Islet of Langerhans (tissue), 1 donor: ENCODE data around the gene DNAJC4.

ENCODE experiments used
- FAIRE-seq: peaks from one replicate; lab custom pipeline; 2011; peaks lifted over from hg19 to GRCh38; lab: Jason Lieb, UNC

Gene DNAJC4, protein sequence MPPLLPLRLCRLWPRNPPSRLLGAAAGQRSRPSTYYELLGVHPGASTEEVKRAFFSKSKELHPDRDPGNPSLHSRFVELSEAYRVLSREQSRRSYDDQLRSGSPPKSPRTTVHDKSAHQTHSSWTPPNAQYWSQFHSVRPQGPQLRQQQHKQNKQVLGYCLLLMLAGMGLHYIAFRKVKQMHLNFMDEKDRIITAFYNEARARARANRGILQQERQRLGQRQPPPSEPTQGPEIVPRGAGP

DNA sequence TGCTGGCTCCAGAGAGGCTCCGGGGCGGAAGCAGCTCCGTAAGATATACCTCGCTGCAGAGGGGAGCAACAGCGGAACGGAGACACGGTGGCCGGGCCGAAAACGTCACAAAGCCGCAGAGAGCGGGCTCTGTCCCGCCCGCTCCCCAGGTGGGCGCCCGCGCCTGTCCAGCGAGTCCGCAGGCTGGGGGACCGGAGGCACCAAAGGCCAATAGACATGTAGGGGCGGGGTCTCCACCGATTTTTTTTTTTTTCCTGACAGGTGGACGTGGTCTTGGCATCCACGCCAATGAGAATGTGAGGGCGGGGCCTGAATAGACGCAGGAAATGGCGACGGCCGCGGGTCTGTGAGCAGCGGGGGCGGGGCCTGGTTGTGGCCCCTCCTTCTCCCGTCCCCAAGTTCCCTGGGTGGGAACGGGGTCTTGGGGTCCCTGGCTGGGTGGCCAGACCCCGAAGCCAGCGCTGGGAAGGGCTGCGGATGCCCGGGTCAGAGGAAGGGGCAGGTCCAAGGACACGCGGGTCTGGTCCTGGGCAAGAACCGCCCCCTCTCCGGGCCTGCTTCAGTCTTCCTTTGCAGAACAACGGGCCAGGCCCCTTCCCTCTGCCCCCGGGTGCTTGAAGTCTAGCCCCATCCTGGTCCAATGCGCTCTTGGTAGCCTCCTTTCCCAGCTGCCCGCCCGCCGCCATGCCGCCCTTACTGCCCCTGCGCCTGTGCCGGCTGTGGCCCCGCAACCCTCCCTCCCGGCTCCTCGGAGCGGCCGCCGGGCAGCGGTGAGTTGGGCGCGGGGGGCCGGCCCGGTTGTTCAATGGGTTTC, at the start of gene DNAJC4:
Gene DNAJC4 (plus strand): TSS at position 378 of the 814 bp plus-strand sequence. CDS start 307 bp downstream, at position 685.
- FAIRE-seq: no peak

DNA sequence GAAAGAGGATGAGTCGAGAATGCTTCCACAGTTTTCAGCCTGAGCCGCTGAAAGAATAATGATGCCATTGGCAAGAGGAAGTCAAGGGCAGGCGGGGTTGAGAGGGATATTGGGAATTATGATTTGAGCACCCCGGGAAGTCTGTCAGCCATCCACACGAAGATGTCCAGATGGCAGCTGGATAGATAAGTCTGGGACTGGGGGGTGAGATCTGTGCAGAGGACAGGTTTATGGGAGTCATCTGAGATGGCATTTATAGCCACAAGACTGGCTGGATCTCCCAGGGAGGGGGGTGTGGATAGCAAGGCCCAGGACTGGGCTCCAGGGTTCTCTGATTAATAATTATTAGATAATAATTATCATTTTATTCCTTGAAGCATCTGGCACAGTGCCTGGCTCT, 49.5 kb upstream of the DNAJC4 start:
- no peak for FAIRE-seq

DNA sequence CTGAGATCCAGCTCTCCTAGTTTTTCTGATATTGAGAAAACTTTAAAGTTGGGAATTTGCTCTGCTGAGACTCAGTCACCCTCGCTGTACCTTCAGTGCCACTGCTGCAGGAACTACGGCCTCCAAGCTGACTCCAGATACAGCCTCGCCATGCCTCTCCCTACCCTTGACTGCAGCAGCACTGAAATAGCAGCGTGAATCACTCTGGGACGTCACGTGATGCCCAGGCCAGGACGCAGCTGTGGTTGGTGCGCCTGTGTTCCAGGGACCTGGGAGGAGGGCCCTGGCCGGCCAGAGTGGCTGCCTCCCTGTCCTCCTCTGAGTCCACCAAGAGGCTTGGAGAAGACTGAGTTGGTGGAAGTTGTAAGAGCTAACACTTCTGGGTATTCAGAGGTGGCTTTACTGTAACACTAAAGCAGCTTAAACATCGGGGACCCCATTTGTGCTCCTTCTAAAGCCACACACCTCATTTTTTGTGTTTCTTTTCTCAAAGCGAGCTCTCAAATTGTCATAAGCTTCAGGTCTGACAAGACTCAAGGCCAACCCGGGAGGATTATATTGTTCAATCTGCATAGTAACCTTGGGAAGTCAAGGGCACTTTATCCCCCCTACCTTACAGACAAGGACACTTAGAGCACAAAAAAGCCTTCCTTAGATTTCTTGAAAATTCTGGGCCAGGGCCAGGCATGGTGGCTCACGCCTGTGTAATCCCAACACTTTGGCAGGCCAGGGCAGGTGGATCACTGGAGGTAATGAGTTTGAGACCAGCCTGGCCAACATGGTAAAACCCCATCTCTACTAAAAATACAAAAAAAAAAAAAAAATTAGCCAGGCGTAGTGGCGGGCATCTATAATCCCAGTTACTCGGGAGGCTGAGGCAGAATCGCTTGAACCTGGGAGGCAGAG, 48.6 kb upstream of the DNAJC4 start:
- no peak for FAIRE-seq

DNA sequence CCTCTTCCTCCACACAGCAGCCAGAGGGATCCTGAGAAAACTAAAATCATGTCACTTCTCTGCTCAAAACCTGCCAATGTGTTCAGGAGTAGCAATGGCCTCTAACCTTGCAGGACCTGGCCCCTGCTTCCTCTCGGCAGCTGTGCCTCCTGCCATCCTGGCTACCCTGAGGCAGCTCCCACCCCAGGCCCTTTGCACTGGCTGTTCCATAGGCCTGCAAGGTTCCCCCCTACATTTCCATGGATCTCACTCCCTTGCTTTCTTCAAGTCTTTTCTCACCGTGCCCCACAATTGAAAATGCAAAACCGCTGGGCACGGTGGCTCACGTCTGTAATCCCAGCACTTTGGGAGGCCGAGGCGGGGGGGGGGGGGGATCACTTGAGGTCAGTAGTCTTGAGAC, 46.5 kb upstream of the DNAJC4 start:
- no peak for FAIRE-seq

DNA sequence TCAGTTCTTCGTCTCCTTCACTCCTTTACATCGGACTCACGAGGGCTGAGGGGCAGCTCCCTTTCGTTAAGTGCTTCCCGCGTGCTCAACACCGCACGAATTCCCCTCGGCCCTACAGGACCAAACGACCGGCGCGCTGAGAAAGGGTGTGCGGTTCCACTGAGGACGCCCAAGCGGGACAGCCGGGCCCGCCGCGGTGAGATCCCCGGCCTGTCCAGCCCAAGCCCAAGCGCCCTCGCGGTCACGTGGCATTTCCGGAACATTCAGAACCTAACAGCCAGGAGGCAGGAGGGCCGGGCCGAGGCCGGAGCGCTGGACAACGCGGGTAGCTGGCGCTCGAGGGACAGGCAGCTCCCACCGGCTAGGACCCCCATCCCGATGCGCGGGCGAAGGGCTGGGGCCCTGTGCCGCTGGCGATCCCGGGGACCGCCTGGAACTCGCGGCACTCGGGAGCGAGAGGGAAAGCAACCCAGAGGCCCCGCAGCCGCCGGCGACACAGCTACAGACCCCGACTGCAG, 45.1 kb upstream of the DNAJC4 start:
- no peak for FAIRE-seq

DNA sequence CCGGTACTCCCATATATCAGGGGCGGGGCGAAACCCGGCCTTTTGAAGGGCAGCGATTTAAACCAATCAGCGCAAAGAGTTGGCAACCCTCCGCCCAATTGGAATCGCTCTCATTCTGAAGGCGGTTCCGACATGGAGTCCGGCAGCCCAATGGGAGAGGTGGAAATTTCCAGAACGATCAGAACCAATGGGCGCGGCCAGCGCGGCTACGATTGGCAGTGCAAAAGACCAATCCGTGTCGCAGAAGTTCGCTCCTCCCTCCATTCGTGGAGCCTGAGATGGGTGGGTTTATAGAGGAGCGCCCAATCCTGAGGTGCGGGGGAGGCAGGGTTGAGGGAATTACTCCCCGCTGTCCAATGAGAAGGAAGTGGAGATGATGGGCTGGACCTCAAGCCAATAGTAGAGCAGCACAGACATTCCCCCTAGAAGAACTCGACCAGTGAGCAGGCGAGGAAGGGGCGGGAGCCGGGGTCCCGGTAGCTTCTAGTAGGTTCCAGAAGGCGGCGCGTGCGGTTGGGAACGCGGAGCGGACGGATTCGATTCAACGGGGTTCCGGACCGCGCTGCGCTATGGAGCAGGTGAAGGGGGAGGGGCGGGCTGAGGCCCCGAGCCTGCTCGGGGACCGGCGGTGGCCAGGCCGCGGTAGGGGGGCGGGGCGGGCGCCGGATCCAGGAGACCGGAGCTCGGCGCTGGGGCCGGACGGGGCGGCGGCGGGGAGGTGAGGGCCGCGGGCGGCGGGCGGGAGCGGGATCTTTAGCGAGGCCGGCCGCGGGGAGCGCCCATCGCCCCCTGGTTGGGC, 44.5 kb upstream of the DNAJC4 start, which contains the start of gene STIP1:
Gene STIP1 (plus strand): TSS at position 479 of the 799 bp plus-strand sequence. CDS start 91 bp downstream, at position 570.
- peak; percentile 93 for FAIRE-seq

DNA sequence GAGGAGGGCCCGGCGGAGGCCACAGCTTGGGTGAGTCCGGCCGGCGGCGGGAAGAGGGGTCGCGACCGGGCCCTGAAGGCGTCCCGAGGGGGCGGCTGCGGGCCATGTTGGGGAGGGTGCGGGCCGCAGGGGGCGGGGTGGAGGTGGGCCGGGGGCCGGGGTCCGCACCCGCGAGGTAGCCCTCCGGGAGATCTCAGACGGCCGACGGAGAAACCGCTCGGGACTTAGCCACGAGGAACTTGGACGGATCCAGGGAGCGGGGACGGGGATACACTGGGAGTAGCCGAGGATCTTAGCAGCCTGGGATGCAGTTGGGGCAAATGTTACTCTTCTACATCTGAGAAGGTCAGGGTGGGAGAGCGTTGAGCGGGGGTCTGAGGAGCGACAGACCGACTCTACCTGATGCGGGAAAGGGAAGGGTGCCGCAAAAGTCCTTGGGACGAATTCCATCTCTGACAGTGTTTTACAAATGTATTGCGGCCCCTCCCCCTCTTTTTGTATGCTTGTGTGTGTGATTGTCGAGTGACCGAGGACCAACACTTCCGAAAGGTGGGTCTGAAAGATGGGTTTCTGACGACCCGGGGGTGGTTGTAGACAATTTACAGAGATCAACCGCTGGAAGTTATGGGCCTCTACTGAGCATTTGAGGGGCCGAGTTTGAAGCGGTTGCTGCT, 43.7 kb upstream of the DNAJC4 start:
- FAIRE-seq: no peak

DNA sequence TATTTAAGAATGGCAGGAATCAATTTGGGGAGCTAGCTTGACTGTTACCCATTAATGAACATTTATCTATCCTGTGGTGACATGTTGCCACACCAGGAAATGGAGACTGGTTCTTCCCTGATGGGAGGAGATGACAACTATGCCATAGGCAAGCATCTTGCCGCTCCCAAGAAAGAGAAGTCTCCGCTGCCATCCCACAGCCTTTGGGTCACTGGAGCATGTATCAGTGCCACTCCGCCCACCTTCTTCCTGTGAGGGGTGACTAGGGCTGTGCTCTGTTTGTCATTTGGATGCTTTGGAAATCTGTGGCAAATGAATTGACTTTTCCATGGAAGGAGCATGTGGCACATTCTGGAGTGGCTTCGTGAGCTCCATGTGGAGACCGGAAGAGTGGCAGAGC, 37.9 kb upstream of the DNAJC4 start:
- no peak for FAIRE-seq

DNA sequence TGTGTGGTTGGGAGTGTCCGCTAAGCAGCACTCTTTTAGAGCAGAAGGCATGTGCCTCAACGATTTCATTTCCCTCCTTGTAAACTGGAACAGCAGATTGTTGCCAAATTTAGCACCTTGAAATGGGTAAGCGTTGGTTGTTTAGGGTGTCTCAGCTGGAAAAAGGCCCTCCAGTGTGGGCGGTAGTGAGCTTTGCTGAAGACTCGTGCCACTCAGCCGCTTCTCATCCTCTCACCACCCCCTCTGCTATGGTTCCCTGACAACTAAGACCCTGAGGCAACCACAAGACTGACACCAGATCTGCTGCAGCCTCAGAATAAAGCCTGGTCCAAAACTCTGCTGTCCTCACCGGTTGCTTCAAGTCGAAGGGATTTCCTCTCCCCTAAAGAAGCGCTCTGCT, 33.7 kb upstream of the DNAJC4 start:
- FAIRE-seq: no peak

DNA sequence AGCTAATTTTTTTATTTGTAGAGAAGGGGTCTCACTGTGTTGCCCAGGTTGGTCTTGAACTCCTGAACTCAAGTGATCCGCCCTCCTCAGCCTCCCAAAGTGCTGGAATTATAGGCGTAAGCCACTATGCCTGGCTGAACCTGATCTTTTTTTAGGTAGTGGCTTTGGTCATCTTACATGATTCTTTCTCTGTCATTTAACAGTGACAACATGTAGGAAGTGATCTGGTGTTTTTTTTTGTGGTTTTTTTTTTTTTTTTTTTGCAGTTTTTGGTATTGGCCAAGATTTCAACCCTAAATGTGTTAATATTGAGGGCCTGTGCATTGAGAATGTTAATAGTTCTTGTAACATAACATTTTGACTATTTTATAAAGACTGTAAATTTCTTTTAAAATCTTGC, 31.8 kb upstream of the DNAJC4 start:
- no peak for FAIRE-seq

DNA sequence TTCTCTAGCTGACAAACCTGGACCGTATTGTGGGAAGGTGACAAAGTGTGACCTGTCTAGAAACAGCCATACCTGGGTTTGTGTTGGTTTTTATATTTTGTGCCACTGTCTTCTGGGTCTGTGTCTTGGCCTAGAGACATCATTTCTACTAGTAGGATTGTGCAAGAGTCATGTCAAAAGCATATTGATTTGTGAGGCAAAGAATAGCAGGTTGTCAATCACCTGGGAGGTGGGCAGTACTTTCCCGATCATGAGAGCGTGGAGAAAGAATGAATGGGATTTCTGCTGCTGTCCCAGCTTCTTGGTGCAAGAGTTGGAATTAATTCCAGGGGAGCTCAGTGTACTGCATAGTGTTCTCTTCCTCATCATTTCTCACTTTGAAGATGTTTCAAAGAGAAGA, 28.8 kb upstream of the DNAJC4 start:
- no peak for FAIRE-seq

DNA sequence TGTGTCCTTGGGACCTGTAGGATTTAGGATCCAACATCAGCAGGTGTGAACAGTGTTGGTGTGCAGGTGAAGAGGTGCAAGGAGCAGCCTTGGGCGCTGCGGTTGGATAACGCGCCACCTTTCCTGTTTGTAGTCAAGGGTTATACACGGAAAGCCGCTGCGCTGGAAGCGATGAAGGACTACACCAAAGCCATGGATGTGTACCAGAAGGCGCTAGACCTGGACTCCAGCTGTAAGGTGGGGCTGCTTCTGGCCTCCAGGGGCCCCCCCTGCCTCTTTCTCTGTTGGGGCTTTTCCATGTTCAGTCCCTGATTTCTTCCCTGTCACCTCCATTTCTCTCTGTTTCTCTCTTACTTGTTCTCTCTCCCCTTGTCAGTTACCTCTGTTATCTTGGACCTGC, 27.4 kb upstream of the DNAJC4 start:
- FAIRE-seq: no peak

DNA sequence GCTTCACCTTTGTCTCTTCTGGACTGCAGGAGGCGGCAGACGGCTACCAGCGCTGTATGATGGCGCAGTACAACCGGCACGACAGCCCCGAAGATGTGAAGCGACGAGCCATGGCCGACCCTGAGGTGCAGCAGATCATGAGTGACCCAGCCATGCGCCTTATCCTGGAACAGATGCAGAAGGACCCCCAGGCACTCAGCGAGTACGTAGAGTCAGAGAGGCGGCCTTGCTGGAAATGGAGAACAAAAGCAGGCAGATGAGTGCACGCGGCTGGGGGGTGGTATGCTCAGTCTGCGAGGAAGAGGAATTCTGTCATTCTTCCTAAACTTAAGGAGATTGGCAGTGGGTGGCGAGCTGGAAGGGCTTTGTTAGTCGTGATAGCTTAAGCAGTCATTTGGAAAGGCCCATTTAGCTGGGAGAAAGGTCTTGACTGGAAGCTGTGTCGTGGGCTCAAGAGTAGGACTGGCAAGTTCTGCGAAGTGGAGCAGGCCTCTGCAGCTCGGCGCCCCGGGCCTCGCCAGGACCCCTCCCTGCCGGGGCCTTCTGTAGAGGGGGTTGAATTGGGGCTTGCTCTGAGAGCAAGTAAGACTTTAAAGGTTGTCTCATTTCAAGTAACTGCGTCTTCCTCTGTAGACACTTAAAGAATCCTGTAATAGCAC, 26.8 kb upstream of the DNAJC4 start:
- FAIRE-seq: no peak

DNA sequence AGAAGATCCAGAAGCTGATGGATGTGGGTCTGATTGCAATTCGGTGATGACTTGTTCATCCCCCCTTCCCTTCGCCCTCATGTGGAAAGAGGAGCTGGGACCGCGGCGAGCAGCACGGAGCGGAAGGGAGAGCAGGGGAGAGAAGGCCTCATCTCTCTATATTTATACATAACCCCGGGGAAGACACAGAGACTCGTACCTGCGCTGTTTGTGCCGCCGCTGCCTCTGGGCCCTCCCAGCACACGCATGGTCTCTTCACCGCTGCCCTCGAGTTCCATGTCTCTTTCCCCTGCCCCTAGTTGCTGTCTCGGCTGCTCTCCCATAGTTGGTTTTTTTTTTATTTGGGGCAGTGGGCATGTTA, 26.3 kb upstream of the DNAJC4 start:
- no peak for FAIRE-seq

DNA sequence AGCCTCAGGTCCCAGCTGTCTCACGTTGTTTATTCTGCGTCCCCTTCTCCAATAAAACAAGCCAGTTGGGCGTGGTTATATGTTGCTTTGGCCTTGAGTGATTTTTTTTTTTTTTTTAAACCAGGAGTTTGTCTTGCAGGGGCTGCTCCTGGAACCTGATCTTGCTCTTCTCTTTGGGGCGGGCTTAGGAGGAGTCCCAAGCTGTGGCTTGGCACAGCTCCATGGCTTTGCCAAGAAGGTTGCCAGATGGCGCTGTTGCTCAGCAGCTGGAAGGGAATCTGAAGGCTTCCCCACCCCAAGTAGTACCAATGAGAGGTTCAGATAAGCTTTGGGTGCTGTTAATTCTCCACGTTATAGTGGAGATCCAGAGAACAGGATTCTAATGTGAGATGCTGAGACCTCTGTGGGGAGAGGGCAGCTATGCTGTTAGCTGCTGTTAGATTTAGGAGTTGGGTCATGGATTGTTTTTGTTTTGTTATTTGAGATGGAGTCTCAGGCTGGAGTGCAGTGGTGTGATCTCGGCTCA, 25.8 kb upstream of the DNAJC4 start:
- FAIRE-seq: no peak

DNA sequence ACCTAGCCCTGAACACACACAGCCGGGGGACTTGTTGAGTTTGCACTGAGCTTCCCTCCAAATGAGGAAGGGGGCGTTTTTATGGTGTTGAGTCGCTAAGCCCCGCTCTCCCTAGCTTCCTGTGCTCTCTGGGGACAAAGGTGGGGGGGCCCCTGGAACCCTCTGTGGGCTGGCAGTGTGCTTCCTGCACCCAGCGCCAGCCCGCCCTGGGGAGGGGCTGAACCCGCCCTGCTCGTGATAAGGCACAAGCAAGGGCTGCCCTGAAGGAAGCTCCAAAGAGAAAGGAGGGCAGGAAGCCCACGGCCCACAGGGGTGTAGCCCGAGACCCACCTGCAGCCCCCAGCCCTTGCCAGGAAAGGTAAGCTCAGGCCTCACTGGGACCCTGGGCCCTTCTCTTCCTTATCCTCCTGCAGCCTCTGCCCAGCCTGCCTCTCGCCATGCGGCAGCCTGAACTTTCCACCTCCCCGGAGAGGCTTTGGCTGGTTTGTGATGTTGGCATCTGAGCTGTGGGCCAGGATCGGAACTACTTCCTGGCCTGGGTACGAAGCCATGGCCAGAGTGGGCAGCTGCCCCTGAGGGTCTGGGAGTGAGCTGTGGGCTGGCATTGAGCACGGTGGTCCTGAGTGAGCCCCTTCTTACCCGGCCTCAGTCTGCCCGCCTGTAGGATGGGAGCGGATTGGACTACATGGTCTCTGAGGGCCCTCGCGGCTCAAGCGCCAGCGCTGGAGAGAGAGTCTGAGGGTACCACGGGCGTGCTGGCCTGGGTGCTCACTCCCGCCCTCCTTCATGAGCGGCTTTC, 23.7 kb upstream of the DNAJC4 start, which contains the start of gene FERMT3:
Gene FERMT3 (plus strand): TSS at position 265 of the 799 bp plus-strand sequence. CDS start 644 bp downstream, outside the sequence.
- FAIRE-seq: no peak

DNA sequence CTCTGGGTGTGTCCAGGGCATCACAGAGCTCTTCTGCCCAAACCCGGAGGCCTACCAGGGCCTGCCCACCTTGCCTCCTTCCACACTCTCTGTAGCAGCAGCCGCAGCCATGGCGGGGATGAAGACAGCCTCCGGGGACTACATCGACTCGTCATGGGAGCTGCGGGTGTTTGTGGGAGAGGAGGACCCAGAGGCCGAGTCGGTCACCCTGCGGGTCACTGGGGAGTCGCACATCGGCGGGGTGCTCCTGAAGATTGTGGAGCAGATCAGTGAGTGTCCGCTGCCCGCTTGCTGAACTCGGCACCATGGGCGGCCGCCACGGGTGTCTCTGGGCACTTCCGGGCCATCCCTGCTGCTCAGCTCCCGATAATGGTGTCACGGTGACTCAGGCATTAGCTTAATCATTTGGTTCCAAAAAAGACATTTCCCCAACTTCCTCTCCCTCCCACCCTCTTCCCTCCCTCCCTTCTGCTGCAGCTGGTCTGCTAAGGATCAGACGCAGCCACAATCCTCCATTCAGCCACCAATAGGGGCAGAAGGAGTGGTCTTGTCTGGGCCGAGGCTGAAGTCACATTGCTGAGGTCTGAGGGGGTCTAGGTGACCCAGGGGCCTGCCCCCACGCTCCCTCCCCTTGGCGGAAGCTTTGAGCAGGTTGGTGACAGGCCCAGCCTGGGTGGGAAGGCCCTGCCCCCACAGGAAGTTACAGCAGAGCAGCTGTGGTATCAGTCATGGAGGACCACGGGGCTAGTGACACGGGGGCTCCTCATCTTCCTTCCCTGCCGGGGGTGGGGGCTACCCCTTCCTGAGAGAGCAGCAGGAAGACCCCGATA, 22.9 kb upstream of the DNAJC4 start:
- FAIRE-seq: no peak

DNA sequence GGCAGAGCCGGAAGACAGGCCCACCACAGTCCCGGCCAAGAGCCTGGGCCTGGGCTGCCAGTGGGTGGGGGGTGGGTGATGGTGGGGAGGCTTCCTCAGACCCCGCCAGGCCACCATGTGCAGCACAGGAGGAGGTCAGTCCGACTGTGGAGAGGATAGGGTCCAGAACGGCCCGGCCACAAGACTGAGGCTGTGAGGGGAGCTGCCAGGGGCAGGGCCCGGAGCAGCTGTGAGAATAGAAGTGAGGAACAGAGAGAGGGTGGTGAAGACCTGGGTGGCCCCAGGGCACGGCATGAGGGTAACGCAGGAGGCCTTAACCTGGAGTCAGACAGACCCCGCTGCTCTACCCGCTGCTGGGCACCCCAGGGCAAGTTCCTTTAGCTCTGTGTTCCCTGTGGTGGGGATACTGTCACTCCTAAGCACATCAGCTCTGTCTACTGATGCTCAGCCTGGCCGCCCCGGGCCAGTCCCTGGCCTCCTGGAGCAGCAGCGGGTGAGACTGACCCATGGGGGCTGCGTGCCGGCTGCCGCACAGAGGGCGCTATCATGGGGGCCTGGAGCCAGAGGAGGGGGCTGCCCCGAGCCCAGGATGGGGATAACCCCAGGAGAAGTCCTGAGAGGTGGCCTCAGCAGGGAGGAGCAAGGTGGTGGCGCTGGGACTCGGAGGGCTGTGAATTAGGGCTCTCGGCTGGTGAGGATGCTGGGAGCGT, 22.1 kb upstream of the DNAJC4 start:
- no peak for FAIRE-seq
